ENCODE measurements around the gene APOBEC3H. TPM values are rescaled to one million over a fixed set of nuclear protein-coding genes. Genes with fewer than 3 reads are reported as not detected.

Gene APOBEC3H
- polyA plus RNA-seq, 1 donor (not counting 4 experiments of a cell fraction or from before 2014, with no cell fraction given), result 0.41 TPM

DNA sequence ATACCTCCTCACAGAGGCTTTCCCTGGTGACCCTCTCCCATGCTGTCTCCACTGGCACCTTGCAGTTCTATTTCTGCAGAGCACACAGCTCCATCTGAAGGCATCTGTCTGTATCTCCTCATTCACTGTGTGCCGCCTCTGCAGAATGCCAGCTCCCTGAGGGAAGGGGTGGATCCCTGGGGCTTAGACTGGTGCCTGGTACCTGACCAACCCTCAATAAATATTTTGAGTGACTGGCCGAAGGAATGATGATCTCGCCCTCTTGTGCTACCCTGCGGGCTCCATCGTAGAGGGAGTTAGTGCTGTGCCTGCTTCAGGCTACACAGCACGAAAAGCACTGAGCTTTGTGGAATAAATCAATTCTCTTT, 53.8 kb downstream of the APOBEC3H start:
- H3K36me3 ChIP-seq (ENCODE audit: control insufficient read depth in 2 of 2, extremely low read depth in 1 of 2, insufficient read depth in 2 of 2, low read length in 2 of 2), result peaks cover 0 to 3% of the 10 kb centered on the region in 2 experiments
- no peaks in the 10 kb centered on the region for H4K20me1 ChIP-seq (ENCODE audit: control insufficient read depth, extremely low read depth, insufficient read depth, low read length)
- no peaks in the 10 kb centered on the region for H3K9me1 ChIP-seq (ENCODE audit: control insufficient read depth, extremely low read depth, insufficient read depth, low read length)
- no peaks in the 10 kb centered on the region for H3K79me2 ChIP-seq (ENCODE audit: control insufficient read depth, insufficient read depth, low read length)
- H3K4me3 ChIP-seq (ENCODE audit: control insufficient read depth in 2 of 3, extremely low read depth in 1 of 3, insufficient read depth in 2 of 3, low read depth in 1 of 3, low read length in 3 of 3), result no peak overlapping the region
- DNase-seq (ENCODE audit: low read depth, low spot score), result no peak
- H3K9ac ChIP-seq (ENCODE audit: control insufficient read depth, extremely low read depth, insufficient read depth, low read length), result no peak overlapping the region
- H3K27me3 ChIP-seq (ENCODE audit: control insufficient read depth, extremely low read depth, insufficient read depth, low read length), result peaks cover 24% of the 10 kb centered on the region
- FAIRE-seq, result no peak
- H3K27ac ChIP-seq (ENCODE audit: control insufficient read depth, insufficient read depth, low read length), result no peak overlapping the region
- peaks cover 2% of the 10 kb centered on the region for H3K4me1 ChIP-seq (ENCODE audit: control insufficient read depth, extremely low read depth, insufficient read depth, low read length)
- no peak overlapping the region for H3K4me2 ChIP-seq (ENCODE audit: control insufficient read depth, extremely low read depth, insufficient read depth, low read depth, low read length)
- no peak for TF ChIP-seq EZH2 (IDR thresholded peaks at IDR 0.05; ENCODE audit: low read length)
- TF ChIP-seq, protein P1, sequence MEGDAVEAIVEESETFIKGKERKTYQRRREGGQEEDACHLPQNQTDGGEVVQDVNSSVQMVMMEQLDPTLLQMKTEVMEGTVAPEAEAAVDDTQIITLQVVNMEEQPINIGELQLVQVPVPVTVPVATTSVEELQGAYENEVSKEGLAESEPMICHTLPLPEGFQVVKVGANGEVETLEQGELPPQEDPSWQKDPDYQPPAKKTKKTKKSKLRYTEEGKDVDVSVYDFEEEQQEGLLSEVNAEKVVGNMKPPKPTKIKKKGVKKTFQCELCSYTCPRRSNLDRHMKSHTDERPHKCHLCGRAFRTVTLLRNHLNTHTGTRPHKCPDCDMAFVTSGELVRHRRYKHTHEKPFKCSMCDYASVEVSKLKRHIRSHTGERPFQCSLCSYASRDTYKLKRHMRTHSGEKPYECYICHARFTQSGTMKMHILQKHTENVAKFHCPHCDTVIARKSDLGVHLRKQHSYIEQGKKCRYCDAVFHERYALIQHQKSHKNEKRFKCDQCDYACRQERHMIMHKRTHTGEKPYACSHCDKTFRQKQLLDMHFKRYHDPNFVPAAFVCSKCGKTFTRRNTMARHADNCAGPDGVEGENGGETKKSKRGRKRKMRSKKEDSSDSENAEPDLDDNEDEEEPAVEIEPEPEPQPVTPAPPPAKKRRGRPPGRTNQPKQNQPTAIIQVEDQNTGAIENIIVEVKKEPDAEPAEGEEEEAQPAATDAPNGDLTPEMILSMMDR (optimal IDR thresholded peaks at IDR 0.05 in 1 of 3, IDR thresholded peaks at IDR 0.05 in 1 of 3, conservative IDR thresholded peaks at IDR 0.05 in 1 of 3; ENCODE audit: extremely low read depth in 1 of 3, insufficient read depth in 2 of 3, low read length in 3 of 3), result no peak
- H2AFZ ChIP-seq (ENCODE audit: control insufficient read depth, low read length), result no peak overlapping the region
- H3K9me3 ChIP-seq (ENCODE audit: control insufficient read depth, low read depth, low read length), result no peaks in the 10 kb centered on the region
- dilution Hi-C loops (cut with MboI; ENCODE audit: extremely low pct_ligation_motif_present, low sequenced_read_pairs), result no loop called here

DNA sequence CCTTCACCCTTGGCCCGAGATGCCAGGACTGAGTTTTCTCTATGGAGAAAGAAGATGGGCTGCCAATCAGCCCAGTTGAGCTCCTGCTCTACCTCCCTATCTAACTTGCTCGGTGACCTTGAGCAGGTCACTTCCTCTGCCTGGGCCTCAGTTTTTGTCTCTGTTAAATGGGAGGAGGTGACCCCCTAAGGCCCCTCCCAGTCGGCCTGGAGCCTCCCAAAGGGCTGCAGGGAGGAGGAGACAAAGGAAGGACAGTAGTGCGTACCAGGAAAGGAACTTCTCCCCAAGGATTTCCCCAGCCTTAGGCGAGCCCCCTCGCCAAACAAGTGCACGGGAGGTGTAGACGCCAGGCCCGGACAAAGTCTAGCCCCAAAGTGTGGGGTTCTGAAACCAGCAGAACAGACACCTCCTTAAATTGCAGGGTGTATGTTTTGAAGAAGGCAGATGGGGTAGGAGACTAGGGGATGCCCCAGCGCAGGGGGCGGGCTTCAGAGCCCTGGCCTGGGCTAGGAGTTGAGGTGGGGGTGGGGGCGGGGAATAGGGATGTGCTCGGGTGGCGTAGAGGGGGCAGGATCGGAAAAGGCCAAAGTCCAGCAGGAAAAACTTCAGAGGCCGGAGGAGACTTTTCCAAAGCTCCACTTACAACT, 54.4 kb downstream of the APOBEC3H start:
- dilution Hi-C loops (cut with MboI; ENCODE audit: extremely low pct_ligation_motif_present, low sequenced_read_pairs), result no loop called here
- TF ChIP-seq EZH2 (IDR thresholded peaks at IDR 0.05; ENCODE audit: low read length), result no peak
- TF ChIP-seq, protein P1 (optimal IDR thresholded peaks at IDR 0.05 in 1 of 3, IDR thresholded peaks at IDR 0.05 in 1 of 3, conservative IDR thresholded peaks at IDR 0.05 in 1 of 3; ENCODE audit: extremely low read depth in 1 of 3, insufficient read depth in 2 of 3, low read length in 3 of 3), result no peak
- Histone ChIP-seq H3K4me3 (ENCODE audit: control insufficient read depth in 2 of 3, extremely low read depth in 1 of 3, insufficient read depth in 2 of 3, low read depth in 1 of 3, low read length in 3 of 3) (no peak overlapping the region), H4K20me1 (ENCODE audit: control insufficient read depth, extremely low read depth, insufficient read depth, low read length) (no peaks in the 10 kb centered on the region), H3K79me2 (ENCODE audit: control insufficient read depth, insufficient read depth, low read length) (no peaks in the 10 kb centered on the region), H3K27me3 (ENCODE audit: control insufficient read depth, extremely low read depth, insufficient read depth, low read length) (peaks cover 25% of the 10 kb centered on the region), H3K9me1 (ENCODE audit: control insufficient read depth, extremely low read depth, insufficient read depth, low read length) (no peaks in the 10 kb centered on the region), H3K4me1 (ENCODE audit: control insufficient read depth, extremely low read depth, insufficient read depth, low read length) (peaks cover 2% of the 10 kb centered on the region), H3K4me2 (ENCODE audit: control insufficient read depth, extremely low read depth, insufficient read depth, low read depth, low read length) (no peak overlapping the region), H3K9ac (ENCODE audit: control insufficient read depth, extremely low read depth, insufficient read depth, low read length) (no peak overlapping the region), H3K27ac (ENCODE audit: control insufficient read depth, insufficient read depth, low read length) (no peak overlapping the region), H3K9me3 (ENCODE audit: control insufficient read depth, low read depth, low read length) (no peaks in the 10 kb centered on the region), H2AFZ (ENCODE audit: control insufficient read depth, low read length) (no peak overlapping the region), H3K36me3 (ENCODE audit: control insufficient read depth in 2 of 2, extremely low read depth in 1 of 2, insufficient read depth in 2 of 2, low read length in 2 of 2) (peaks cover 0 to 3% of the 10 kb centered on the region in 2 experiments)
- DNase-seq (ENCODE audit: low read depth, low spot score), result no peak
- FAIRE-seq, result no peak
